Activated T-helper 1 cell treated with anti-CD3 and anti-CD28 coated beads, Interleukin-12 subunit alpha, Interleukin-12 subunit beta, Interleukin-2, Interleukin-4 antibody, amounts not matched to agents 30 ng/mL and 10 ng/mL and 1 ng/mL, durations not matched to agents 14 hours and 24 hours and 36 hours (primary cell): ENCODE data around the gene PTEN. TPM values are rescaled to one million over a fixed set of nuclear protein-coding genes. Genes with fewer than 3 reads are reported as not detected.
"Not testable (repeated sequence)": the region's sequence is repeated elsewhere in the genome, so short reads cannot be mapped to it uniquely, and the experiment has no call there.

Source experiments
- DNase-seq: peaks from one replicate; pipeline ENCODE4 v3.0.0; 2021; ENCODE audit warnings: low spot score
- H3K27ac Mint-ChIP-seq: one replicate; pipeline ENCODE4 v1.8.0; 2021; ENCODE audit warnings: mild to moderate bottlenecking, mixed read lengths
- H3K27me3 Mint-ChIP-seq: one replicate; pipeline ENCODE4 v1.8.0; 2022; ENCODE audit warnings: mild to moderate bottlenecking, moderate library complexity, mixed read lengths; ENCODE audit not compliant: insufficient read depth
- H3K36me3 Mint-ChIP-seq: one replicate; pipeline ENCODE4 v1.8.0; 2021; ENCODE audit warnings: low read depth, mixed read lengths
- H3K4me1 Mint-ChIP-seq: one replicate; pipeline ENCODE4 v1.8.0; 2021; ENCODE audit warnings: low read depth, mixed read lengths
- H3K4me3 Mint-ChIP-seq: one replicate; pipeline ENCODE4 v1.8.0; 2021; ENCODE audit warnings: mild to moderate bottlenecking, moderate library complexity, mixed read lengths
- H3K9me3 Mint-ChIP-seq: one replicate; pipeline ENCODE4 v1.8.0; 2021; ENCODE audit warnings: mixed read lengths
- intact Hi-C: fragments of 100-400 bp; cut with micrococcal nuclease; formaldehyde crosslinking; loops from one replicate; pipeline ENCODE4 v1.15.1; 2024
- total RNA-seq: library from RNA; stranded (reverse); gene quantifications from 2 replicates; pipeline ENCODE4 v1.2.3, GENCODE V29; 2022

PTEN gene
- total RNA-seq, 1 donor from 2014 or later, result 56.9 TPM

DNA sequence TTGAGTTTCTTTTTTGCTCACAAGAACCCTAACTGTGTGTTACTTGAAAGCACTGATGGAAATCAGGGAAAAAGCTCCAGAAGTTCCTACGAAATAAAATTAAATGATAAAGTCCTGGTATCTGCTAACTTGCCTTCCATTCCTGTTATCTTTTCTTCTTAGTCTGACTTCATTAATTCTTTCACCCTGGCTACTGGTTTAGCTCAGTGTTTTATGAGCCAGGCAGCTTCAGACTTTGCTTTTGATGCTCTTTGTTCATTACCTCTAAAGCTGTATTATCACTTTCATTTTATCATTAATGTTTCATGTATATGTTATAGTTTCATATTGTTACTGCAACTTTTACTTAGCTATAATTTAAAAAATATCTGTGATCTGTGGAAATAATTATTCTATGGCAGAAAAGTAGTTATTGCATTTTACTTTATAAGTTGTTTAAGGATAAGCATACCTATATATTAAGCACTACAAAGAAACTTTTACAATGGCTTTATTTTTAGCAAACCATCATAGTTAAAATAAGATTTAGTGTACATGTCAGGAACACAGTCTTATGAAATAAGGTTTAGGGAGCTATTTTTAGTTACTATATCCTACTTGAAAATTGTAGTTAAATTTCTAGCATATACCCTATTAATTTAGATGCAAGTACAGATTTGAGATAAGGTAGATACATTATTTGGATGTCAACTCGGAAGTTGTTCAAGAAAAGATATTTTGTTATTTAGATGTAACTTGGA lies 19.3 kb downstream of the PTEN start:
- no peak for DNase-seq
- peaks cover 19% of the 10 kb centered on the region for H3K4me1 Mint-ChIP-seq
- no peak overlapping the region for H3K27ac Mint-ChIP-seq
- H3K36me3 Mint-ChIP-seq, result peaks cover 56% of the 10 kb centered on the region
- no peaks in the 10 kb centered on the region for H3K27me3 Mint-ChIP-seq
- H3K4me3 Mint-ChIP-seq, result no peak overlapping the region
- intact Hi-C loops, result loop anchor here (2.0 kb wide), 1 partner anchor 14 kb away; no protein-coding TSS in a partner anchor
- H3K9me3 Mint-ChIP-seq, result peaks cover 26% of the 10 kb centered on the region

- peaks cover 12% of the 10 kb centered on the region for H3K4me1 Mint-ChIP-seq
- H3K4me3 Mint-ChIP-seq, result no peak overlapping the region
- H3K27me3 Mint-ChIP-seq, result no peaks in the 10 kb centered on the region
- H3K9me3 Mint-ChIP-seq, result peaks cover 14% of the 10 kb centered on the region
- intact Hi-C loops, result no loop called here
- DNase-seq, result no peak
- peaks cover 42% of the 10 kb centered on the region for H3K36me3 Mint-ChIP-seq
- no peak overlapping the region for H3K27ac Mint-ChIP-seq
These were observed 23.2 kb downstream of the PTEN start for GRCh38 chr10:87886635-87887034.

GRCh38 chr10:87887146-87887545 lies 23.7 kb downstream of the PTEN start:
- intact Hi-C loops, result no loop called here
- Mint-ChIP-seq H3K4me3 (no peak overlapping the region), H3K27ac (no peak overlapping the region), H3K36me3 (peaks cover 37% of the 10 kb centered on the region), H3K9me3 (peaks cover 13% of the 10 kb centered on the region), H3K4me1 (peaks cover 7% of the 10 kb centered on the region), H3K27me3 (no peaks in the 10 kb centered on the region)
- no peak for DNase-seq

- peaks cover 13% of the 10 kb centered on the region for H3K9me3 Mint-ChIP-seq
- no peak for DNase-seq
- H3K4me3 Mint-ChIP-seq, result no peak overlapping the region
- H3K4me1 Mint-ChIP-seq, result peaks cover 7% of the 10 kb centered on the region
- intact Hi-C loops, result no loop called here
- H3K27ac Mint-ChIP-seq, result no peak overlapping the region
- no peaks in the 10 kb centered on the region for H3K27me3 Mint-ChIP-seq
- peaks cover 40% of the 10 kb centered on the region for H3K36me3 Mint-ChIP-seq
These were observed 24.3 kb downstream of the PTEN start for GRCh38 chr10:87887548-87888289.

DNA sequence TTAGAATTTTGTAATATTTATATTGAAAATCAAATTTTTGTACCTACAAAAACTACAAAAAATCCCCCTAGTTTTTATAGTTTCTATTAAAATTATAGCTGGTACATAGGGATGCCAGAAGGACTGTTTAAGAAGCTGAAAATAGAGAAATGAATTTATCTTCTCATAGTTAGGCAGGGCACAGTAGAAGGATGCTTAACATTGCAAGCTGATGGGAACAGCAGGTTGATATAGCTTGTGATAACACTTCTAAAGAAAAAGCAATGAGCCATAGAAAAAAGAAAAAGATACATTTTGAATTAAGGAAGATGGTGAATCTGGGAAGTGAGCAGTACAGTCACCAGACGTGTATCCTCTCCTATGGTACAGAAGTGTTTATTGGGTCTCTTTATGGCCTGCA lies 32.0 kb downstream of the PTEN start:
- Mint-ChIP-seq H3K4me1 (peaks cover 18% of the 10 kb centered on the region), H3K9me3 (peaks cover 15% of the 10 kb centered on the region), H3K4me3 (no peak overlapping the region), H3K36me3 (peaks cover 47% of the 10 kb centered on the region), H3K27ac (no peak overlapping the region), H3K27me3 (no peaks in the 10 kb centered on the region)
- no peak for DNase-seq
- intact Hi-C loops, result no loop called here

DNA sequence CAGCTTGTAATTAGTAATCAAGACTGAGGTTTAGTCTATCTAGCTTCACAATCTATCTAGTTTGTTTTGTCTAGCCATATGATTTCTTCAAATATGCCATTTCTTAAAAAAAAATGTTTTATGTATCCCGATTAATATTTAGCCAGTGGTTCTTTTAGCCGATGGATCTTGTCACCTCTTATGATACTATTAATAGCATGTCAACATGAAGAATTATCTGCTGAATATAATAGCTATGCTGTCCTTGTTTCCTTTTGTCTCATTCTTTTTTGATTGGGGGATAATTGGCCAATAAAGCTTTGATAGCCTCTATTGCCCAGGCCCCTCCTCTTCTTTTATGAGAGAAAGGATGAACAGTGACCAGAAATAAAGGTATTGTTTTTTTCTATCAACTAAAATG lies 32.8 kb downstream of the PTEN start:
- H3K36me3 Mint-ChIP-seq, result peaks cover 51% of the 10 kb centered on the region
- no peak overlapping the region for H3K27ac Mint-ChIP-seq
- DNase-seq, result no peak
- H3K9me3 Mint-ChIP-seq, result peaks cover 15% of the 10 kb centered on the region
- H3K4me3 Mint-ChIP-seq, result no peak overlapping the region
- H3K4me1 Mint-ChIP-seq, result peaks cover 18% of the 10 kb centered on the region
- intact Hi-C loops, result no loop called here
- H3K27me3 Mint-ChIP-seq, result no peaks in the 10 kb centered on the region

DNA sequence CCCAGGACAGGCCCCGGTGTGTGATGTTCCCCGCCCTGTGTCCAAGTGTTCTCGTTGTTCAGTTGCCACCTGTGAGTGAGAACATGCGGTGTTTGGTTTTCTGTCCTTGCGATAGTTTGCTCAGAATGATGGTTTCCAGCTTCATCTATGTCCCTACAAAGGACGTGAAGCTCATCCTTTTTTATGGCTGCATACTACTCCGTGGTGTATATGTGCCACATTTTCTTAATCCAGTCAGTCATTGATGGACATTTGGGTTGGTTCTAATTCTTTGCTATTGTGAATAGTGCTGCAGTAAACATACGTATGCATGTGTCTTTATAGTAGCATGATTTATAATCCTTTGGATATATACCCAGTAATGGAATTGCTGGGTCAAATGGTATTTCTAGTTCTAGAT lies 34.5 kb downstream of the PTEN start:
- H3K36me3 Mint-ChIP-seq, result peaks cover 58% of the 10 kb centered on the region
- H3K27ac Mint-ChIP-seq, intact Hi-C loops, H3K4me3 Mint-ChIP-seq, DNase-seq, H3K27me3 Mint-ChIP-seq: not testable (repeated sequence)
- peaks cover 19% of the 10 kb centered on the region for H3K9me3 Mint-ChIP-seq
- H3K4me1 Mint-ChIP-seq, result peaks cover 20% of the 10 kb centered on the region

- intact Hi-C loops, H3K4me3 Mint-ChIP-seq, H3K27ac Mint-ChIP-seq, DNase-seq, H3K27me3 Mint-ChIP-seq: not testable (repeated sequence)
- Mint-ChIP-seq H3K36me3 (peaks cover 72% of the 10 kb centered on the region), H3K4me1 (peaks cover 36% of the 10 kb centered on the region), H3K9me3 (peaks cover 18% of the 10 kb centered on the region)
These were observed 40.0 kb downstream of the PTEN start for GRCh38 chr10:87903396-87903795.

- Mint-ChIP-seq H3K36me3 (peaks cover 53% of the 10 kb centered on the region), H3K4me3 (no peak overlapping the region), H3K9me3 (peaks cover 35% of the 10 kb centered on the region), H3K27me3 (no peaks in the 10 kb centered on the region), H3K4me1 (peaks cover 31% of the 10 kb centered on the region), H3K27ac (no peak overlapping the region)
- DNase-seq, result no peak
- intact Hi-C loops, result no loop called here
These were observed 49.9 kb downstream of the PTEN start for GRCh38 chr10:87913156-87913921.

- Mint-ChIP-seq H3K9me3 (peaks cover 35% of the 10 kb centered on the region), H3K4me1 (peaks cover 44% of the 10 kb centered on the region), H3K27ac (no peak overlapping the region), H3K4me3 (no peak overlapping the region), H3K27me3 (no peaks in the 10 kb centered on the region), H3K36me3 (peaks cover 49% of the 10 kb centered on the region)
- no peak for DNase-seq
- intact Hi-C loops, result loop anchor here (5.0 kb wide), 1 partner anchor 48 kb away; no protein-coding TSS in a partner anchor
These were observed 52.0 kb downstream of the PTEN start for GRCh38 chr10:87915406-87915805.

- DNase-seq, result no peak
- H3K9me3 Mint-ChIP-seq, result peaks cover 32% of the 10 kb centered on the region
- peaks cover 50% of the 10 kb centered on the region for H3K36me3 Mint-ChIP-seq
- H3K4me3 Mint-ChIP-seq, result no peak overlapping the region
- H3K27ac Mint-ChIP-seq, result no peak overlapping the region
- peaks cover 44% of the 10 kb centered on the region for H3K4me1 Mint-ChIP-seq
- H3K27me3 Mint-ChIP-seq, result no peaks in the 10 kb centered on the region
- intact Hi-C loops, result loop anchor here (5.0 kb wide), 1 partner anchor 49 kb away; no protein-coding TSS in a partner anchor
These were observed 52.6 kb downstream of the PTEN start for GRCh38 chr10:87915989-87916388.

- Mint-ChIP-seq H3K4me3 (no peak overlapping the region), H3K9me3 (peaks cover 26% of the 10 kb centered on the region), H3K4me1 (peaks cover 44% of the 10 kb centered on the region), H3K27ac (no peak overlapping the region), H3K27me3 (no peaks in the 10 kb centered on the region), H3K36me3 (peaks cover 47% of the 10 kb centered on the region)
- no peak for DNase-seq
- intact Hi-C loops, result loop anchor here (5.0 kb wide), 1 partner anchor 49 kb away; no protein-coding TSS in a partner anchor
These were observed 53.1 kb downstream of the PTEN start for GRCh38 chr10:87916515-87916914.
